HG02588 (cell line): Measurements from ENCODE around the gene ST8SIA5.

ENCODE experiments used
- ATAC-seq: cut with Tn5 transposase; IDR thresholded peaks from one replicate; pipeline ENCODE4 v1.9.1; 2021; ENCODE audit warnings: mild to moderate bottlenecking, moderate library complexity; ENCODE audit not compliant: unreplicated experiment

ST8SIA5 gene

GRCh38 chr18:46676182-46676835 is 80.5 kb downstream of the ST8SIA5 start:
- no peak for ATAC-seq

GRCh38 chr18:46675112-46675511 is 81.7 kb downstream of the ST8SIA5 start:
- ATAC-seq, result no peak

- ATAC-seq, result no peak
Observed at GRCh38 chr18:46672062-46672970, 84.5 kb downstream of the ST8SIA5 start.

- ATAC-seq, result no peak
Observed at GRCh38 chr18:46668694-46669093, 88.2 kb downstream of the ST8SIA5 start.

GRCh38 chr18:46668135-46668534 is 88.7 kb downstream of the ST8SIA5 start:
- no peak for ATAC-seq

- no peak for ATAC-seq
Observed at GRCh38 chr18:46663539-46663938, 93.3 kb downstream of the ST8SIA5 start.

- ATAC-seq, result no peak
Observed at GRCh38 chr18:46660957-46661749, 95.7 kb downstream of the ST8SIA5 start.

- ATAC-seq, result no peak
Observed at GRCh38 chr18:46659484-46659883, 97.4 kb downstream of the ST8SIA5 start.

- no peak for ATAC-seq
Observed at GRCh38 chr18:46657115-46657955, 99.5 kb downstream of the ST8SIA5 start, which contains the start of gene LOXHD1. Gene LOXHD1 (minus strand): TSS chr18:46657220. CDS start chr18:46657033, 187 bp downstream.

- no peak for ATAC-seq
Observed at GRCh38 chr18:46656326-46657114, 100.3 kb downstream of the ST8SIA5 start.

- no peak for ATAC-seq
Observed at GRCh38 chr18:46652372-46652771, 104.5 kb downstream of the ST8SIA5 start.

GRCh38 chr18:46650681-46651080 is 106.2 kb downstream of the ST8SIA5 start:
- no peak for ATAC-seq

- ATAC-seq, result no peak
Observed at GRCh38 chr18:46649071-46649862, 107.6 kb downstream of the ST8SIA5 start.

GRCh38 chr18:46646468-46646867 is 110.4 kb downstream of the ST8SIA5 start:
- no peak for ATAC-seq

- no peak for ATAC-seq
Observed at GRCh38 chr18:46642561-46642960, 114.3 kb downstream of the ST8SIA5 start.

GRCh38 chr18:46641917-46642316 is 114.9 kb downstream of the ST8SIA5 start:
- no peak for ATAC-seq

GRCh38 chr18:46639386-46639785 is 117.5 kb downstream of the ST8SIA5 start:
- no peak for ATAC-seq

GRCh38 chr18:46636040-46636630 is 120.7 kb downstream of the ST8SIA5 start:
- no peak for ATAC-seq
